Memory B cell (primary cell): Measurements from ENCODE around the gene PGGHG.
"Not testable (repeated sequence)": the region's sequence is repeated elsewhere in the genome, so short reads cannot be mapped to it uniquely, and the experiment has no call there.

Experiments used
- ATAC-seq: fragments of 150-1000 bp; cut with Tn5 transposase; 2 replicates; pipeline ENCODE4 v1.10.0; 2021; ENCODE audit warnings: low read depth, mild to moderate bottlenecking, moderate library complexity
- DNase-seq, 2 donors: peaks; one replicate each; pipeline ENCODE4 v3.0.0; 2022; ENCODE audit warnings: low spot score in 2 of 2
- H3K27ac Mint-ChIP-seq: one replicate; pipeline ENCODE4 v1.8.0; 2022; ENCODE audit warnings: mild to moderate bottlenecking, moderate library complexity, mixed read lengths
- H3K27me3 Mint-ChIP-seq: one replicate; pipeline ENCODE4 v1.8.0; 2022; ENCODE audit warnings: mixed read lengths
- H3K36me3 Mint-ChIP-seq: one replicate; pipeline ENCODE4 v1.8.0; 2022; ENCODE audit warnings: mild to moderate bottlenecking, mixed read lengths
- H3K4me1 Mint-ChIP-seq: one replicate; pipeline ENCODE4 v1.8.0; 2022; ENCODE audit warnings: mixed read lengths
- H3K4me3 Mint-ChIP-seq: one replicate; pipeline ENCODE4 v1.8.0; 2022; ENCODE audit warnings: mild to moderate bottlenecking, moderate library complexity, mixed read lengths
- H3K9me3 Mint-ChIP-seq: one replicate; pipeline ENCODE4 v1.8.0; 2022; ENCODE audit warnings: mixed read lengths

PGGHG gene

GRCh38 chr11:285021-285893 is 3.7 kb upstream of the PGGHG start:
- no peak overlapping the region for H3K4me3 Mint-ChIP-seq
- DNase-seq (no peak), ATAC-seq (no peak)
- H3K27me3 Mint-ChIP-seq = peaks cover 24% of the 10 kb centered on the region
- no peaks in the 10 kb centered on the region for H3K9me3 Mint-ChIP-seq
- H3K36me3 Mint-ChIP-seq = peaks cover 2% of the 10 kb centered on the region
- H3K4me1 Mint-ChIP-seq = peaks cover 31% of the 10 kb centered on the region
- no peak overlapping the region for H3K27ac Mint-ChIP-seq

- Mint-ChIP-seq H3K4me1 (peaks cover 33% of the 10 kb centered on the region), H3K4me3 (no peak overlapping the region), H3K27me3 (peaks cover 24% of the 10 kb centered on the region), H3K36me3 (peaks cover 2% of the 10 kb centered on the region), H3K9me3 (no peaks in the 10 kb centered on the region), H3K27ac (no peak overlapping the region)
- DNase-seq (no peak), ATAC-seq (no peak)
These were observed 3.1 kb upstream of the PGGHG start for GRCh38 chr11:285894-286220.

GRCh38 chr11:286977-287820 is 1.7 kb upstream of the PGGHG start:
- Mint-ChIP-seq H3K27me3 (peaks cover 16% of the 10 kb centered on the region), H3K4me1 (peaks cover 28% of the 10 kb centered on the region), H3K4me3 (peak overlapping the region; percentile 96), H3K27ac (peak overlapping the region; percentile 83)
- not testable (repeated sequence) for ATAC-seq, H3K36me3 Mint-ChIP-seq, DNase-seq, H3K9me3 Mint-ChIP-seq

- peak; percentile 14 for ATAC-seq
- H3K9me3 Mint-ChIP-seq = no peaks in the 10 kb centered on the region
- peaks cover 24% of the 10 kb centered on the region for H3K4me1 Mint-ChIP-seq
- peak overlapping the region; percentile 83 for H3K27ac Mint-ChIP-seq
- peaks cover 10% of the 10 kb centered on the region for H3K27me3 Mint-ChIP-seq
- H3K36me3 Mint-ChIP-seq = peaks cover 8% of the 10 kb centered on the region
- H3K4me3 Mint-ChIP-seq = peak overlapping the region; percentile 96
- DNase-seq = no peak
These were observed 977 bp upstream of the PGGHG start for GRCh38 chr11:287821-288477.

GRCh38 chr11:289398-289711 is 429 bp downstream of the PGGHG start:
- Mint-ChIP-seq H3K27ac (peak overlapping the region; percentile 63), H3K27me3 (peaks cover 6% of the 10 kb centered on the region), H3K9me3 (no peaks in the 10 kb centered on the region), H3K4me3 (peak overlapping the region; percentile 82), H3K4me1 (peaks cover 24% of the 10 kb centered on the region), H3K36me3 (peaks cover 10% of the 10 kb centered on the region)
- DNase-seq = no peak
- ATAC-seq = peak; percentile 54

- Mint-ChIP-seq H3K36me3 (peaks cover 10% of the 10 kb centered on the region), H3K27ac (peak overlapping the region; percentile 63), H3K27me3 (peaks cover 6% of the 10 kb centered on the region), H3K9me3 (no peaks in the 10 kb centered on the region), H3K4me3 (peak overlapping the region; percentile 82), H3K4me1 (peaks cover 23% of the 10 kb centered on the region)
- DNase-seq = no peak
- ATAC-seq = no peak
These were observed 1.0 kb downstream of the PGGHG start for GRCh38 chr11:289712-290620.

GRCh38 chr11:290621-291231 is 1.8 kb downstream of the PGGHG start:
- Mint-ChIP-seq H3K9me3 (no peaks in the 10 kb centered on the region), H3K4me3 (peak overlapping the region; percentile 82), H3K4me1 (peaks cover 22% of the 10 kb centered on the region), H3K27me3 (peaks cover 5% of the 10 kb centered on the region), H3K27ac (peak overlapping the region; percentile 6), H3K36me3 (peaks cover 10% of the 10 kb centered on the region)
- no peak for ATAC-seq
- DNase-seq = no peak

GRCh38 chr11:291281-292210 is 2.6 kb downstream of the PGGHG start:
- H3K4me3 Mint-ChIP-seq = no peak overlapping the region
- H3K36me3 Mint-ChIP-seq = peaks cover 10% of the 10 kb centered on the region
- H3K4me1 Mint-ChIP-seq = peaks cover 22% of the 10 kb centered on the region
- ATAC-seq (no peak), DNase-seq (no peak)
- peak overlapping the region; percentile 6 for H3K27ac Mint-ChIP-seq
- H3K27me3 Mint-ChIP-seq = peaks cover 5% of the 10 kb centered on the region
- H3K9me3 Mint-ChIP-seq = no peaks in the 10 kb centered on the region

- Mint-ChIP-seq H3K4me1 (peaks cover 18% of the 10 kb centered on the region), H3K27me3 (no peaks in the 10 kb centered on the region), H3K4me3 (no peak overlapping the region), H3K27ac (no peak overlapping the region), H3K9me3 (no peaks in the 10 kb centered on the region), H3K36me3 (peaks cover 10% of the 10 kb centered on the region)
- ATAC-seq (no peak), DNase-seq (no peak)
These were observed 3.5 kb downstream of the PGGHG start for GRCh38 chr11:292211-293121.

GRCh38 chr11:293271-293851 is 4.4 kb downstream of the PGGHG start:
- no peak for ATAC-seq

GRCh38 chr11:293852-294661 is 5.1 kb downstream of the PGGHG start:
- Mint-ChIP-seq H3K4me1 (peaks cover 15% of the 10 kb centered on the region), H3K4me3 (no peak overlapping the region), H3K27ac (no peak overlapping the region), H3K36me3 (peaks cover 8% of the 10 kb centered on the region), H3K27me3 (peaks cover 2% of the 10 kb centered on the region), H3K9me3 (no peaks in the 10 kb centered on the region)
- DNase-seq (no peak), ATAC-seq (no peak)

More at GRCh38 chr11:293271-293851, 4.4 kb downstream of the PGGHG start:
- Mint-ChIP-seq H3K27ac (no peak overlapping the region), H3K9me3 (no peaks in the 10 kb centered on the region), H3K36me3 (peaks cover 8% of the 10 kb centered on the region), H3K27me3 (peaks cover 2% of the 10 kb centered on the region), H3K4me3 (no peak overlapping the region), H3K4me1 (peaks cover 15% of the 10 kb centered on the region)
- DNase-seq = no peak
